Measurements from ENCODE around the gene EYS.
"Not testable (repeated sequence)": the region's sequence is repeated elsewhere in the genome, so short reads cannot be mapped to it uniquely, and the experiment has no call there.

The EYS gene

DNA sequence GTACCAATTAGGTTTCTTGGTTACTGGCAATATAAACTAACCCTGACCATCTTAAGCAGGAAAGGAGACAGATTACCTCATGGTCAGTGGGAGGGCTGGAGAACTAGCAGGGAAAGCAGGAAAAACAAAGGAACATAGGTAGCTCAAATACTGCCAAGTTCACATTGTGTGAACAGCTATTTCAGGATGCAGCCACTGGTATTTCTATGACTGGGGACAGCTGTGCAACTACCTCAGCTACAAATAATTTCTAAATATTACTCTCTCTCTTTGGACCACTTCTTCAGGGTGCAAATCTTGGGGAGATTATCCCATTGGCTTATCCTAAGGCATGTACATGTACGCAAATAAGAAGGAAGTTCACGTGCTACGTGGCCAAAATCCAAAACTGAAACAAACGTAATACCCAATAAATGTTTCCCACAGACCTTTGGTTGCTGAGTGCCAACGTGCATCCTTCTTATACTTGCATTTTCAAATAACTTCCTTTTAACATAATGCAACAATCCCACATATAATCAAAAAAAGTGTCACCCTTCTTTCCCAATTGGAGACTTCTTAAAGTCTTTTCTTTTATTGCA is 1890.5 kb downstream of the EYS start:
- in situ Hi-C loops (cut with MboI; ENCODE audit: low sequenced_read_pairs) = no loop called here

GRCh38 chr6:63814459-63814858 is 1892.6 kb downstream of the EYS start:
- in situ Hi-C loops (cut with MboI; ENCODE audit: low sequenced_read_pairs) = no loop called here

GRCh38 chr6:63813566-63814120 is 1893.4 kb downstream of the EYS start:
- in situ Hi-C loops (cut with MboI; ENCODE audit: low sequenced_read_pairs) = no loop called here

GRCh38 chr6:63808576-63808975 is 1898.5 kb downstream of the EYS start:
- in situ Hi-C loops (cut with MboI; ENCODE audit: low sequenced_read_pairs) = no loop called here

DNA sequence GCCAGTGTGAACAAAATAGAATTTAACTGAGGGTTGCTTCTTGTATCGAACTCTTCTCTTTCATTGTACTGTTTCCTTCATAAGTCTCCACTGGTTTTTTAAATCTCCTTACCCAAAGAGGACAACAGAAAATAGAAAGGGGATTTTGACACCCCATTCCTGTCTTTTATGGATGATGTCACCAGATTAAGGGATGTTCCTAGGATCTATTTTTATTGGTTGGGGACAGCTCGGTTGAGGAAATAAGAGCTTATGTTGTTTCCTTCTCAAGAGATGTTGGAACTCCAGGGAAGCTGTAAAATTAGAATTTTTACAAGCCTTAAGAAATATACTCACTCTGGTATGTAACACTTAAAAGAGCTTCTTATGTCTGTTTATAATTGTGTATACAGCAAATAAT is 1900.0 kb downstream of the EYS start:
- in situ Hi-C loops (cut with MboI; ENCODE audit: low sequenced_read_pairs) = no loop called here

DNA sequence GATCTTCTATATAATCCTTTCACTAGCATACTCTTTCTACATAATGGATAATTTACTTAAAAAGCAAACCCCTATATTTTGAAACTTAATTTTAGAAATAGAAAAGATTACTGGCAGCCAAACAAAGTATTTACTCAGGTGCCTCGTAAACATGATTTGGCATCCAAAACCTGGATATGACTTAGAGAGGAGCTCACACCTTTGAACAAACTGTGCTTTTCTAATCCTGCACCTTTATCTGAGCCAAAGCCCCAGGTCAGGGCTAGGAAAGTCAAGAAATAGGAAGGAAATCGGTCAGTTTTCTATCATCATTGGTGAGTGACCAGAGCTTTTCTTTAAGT is 1900.5 kb downstream of the EYS start:
- in situ Hi-C loops (cut with MboI; ENCODE audit: low sequenced_read_pairs) = no loop called here

DNA sequence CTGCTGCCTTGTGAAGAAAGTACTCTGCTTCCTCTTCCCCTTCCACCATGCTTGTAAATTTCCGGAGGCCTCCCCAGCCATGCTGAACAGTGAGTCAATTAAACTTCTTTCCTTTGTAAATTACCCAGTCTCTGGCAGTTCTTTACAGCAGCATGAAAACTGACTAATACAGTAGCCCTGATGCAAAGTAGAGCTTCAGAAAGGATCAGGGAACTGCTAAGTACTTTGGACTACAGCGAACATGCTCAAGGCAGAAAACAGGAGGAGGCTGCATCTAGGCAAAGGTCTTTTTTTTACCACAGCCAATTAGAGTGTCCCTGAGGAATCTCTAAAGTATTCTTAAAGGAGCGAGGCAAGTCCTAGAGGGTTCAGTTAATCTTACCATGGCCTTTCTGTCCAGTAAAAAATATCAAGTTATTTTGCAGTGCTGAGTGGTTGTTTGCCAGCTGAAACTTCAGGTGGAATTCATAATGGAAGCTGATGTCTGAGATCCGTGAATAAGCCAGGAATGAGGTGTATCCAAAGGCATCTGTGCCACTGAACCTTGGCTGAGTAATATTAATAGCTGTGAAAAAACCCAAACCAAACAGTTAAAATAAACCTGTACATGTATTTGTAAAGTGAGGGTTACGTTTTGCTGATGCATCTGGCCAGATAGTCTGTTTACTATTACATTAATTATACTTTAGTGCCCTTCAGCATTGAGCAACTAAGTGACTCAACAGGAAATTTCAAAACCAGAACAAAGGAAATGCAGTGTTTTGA is 1901.0 kb downstream of the EYS start:
- in situ Hi-C loops (cut with MboI; ENCODE audit: low sequenced_read_pairs) = no loop called here

- in situ Hi-C loops (cut with MboI; ENCODE audit: low sequenced_read_pairs) = no loop called here
These were observed 1901.7 kb downstream of the EYS start for GRCh38 chr6:63805345-63805744.

DNA sequence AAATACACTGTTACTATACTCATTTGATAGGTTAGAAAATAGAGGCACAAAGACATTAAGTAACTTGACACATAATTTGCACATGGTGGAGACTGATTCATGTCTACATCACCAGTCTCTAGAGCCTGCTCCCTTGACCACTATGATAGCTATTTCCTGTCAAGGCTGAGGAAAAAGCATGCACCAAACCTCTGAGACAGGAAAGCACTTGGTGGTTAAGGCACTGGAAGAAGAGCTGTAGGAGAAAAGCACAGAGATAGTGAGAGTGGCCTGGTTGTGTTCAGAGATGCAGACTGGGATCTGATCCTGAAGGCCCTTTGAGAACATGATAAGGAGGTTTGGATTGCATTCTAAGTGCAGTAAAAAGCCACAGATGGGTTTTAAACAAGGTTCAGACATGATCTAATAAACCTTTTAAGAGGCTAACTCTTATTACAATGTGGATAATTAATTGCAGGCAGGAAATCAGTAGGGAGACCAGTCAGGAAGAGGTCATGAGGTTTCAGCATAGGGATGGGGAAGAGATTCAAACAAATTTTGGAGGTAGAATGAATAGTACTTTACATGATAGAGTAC is 1902.6 kb downstream of the EYS start:
- in situ Hi-C loops (cut with MboI; ENCODE audit: low sequenced_read_pairs) = no loop called here

DNA sequence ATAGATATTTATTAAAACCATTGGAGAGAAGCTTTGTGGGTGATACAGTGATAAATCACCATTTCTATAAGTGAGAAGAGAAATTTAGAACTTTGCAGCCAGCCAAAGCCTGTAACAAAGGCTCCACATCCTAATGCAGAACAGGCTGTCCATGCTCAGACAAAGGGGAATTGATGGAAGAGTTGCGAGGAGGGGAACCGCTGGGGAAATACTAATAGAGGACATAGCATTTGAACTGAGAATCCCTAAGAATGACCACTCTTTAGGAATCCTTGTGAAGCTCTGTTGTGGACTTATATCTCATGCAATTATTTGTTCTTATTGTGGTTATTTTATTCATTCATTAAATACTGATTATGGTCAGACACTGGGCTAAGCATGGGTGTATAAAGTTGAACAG is 1903.7 kb downstream of the EYS start:
- in situ Hi-C loops (cut with MboI; ENCODE audit: low sequenced_read_pairs) = no loop called here

DNA sequence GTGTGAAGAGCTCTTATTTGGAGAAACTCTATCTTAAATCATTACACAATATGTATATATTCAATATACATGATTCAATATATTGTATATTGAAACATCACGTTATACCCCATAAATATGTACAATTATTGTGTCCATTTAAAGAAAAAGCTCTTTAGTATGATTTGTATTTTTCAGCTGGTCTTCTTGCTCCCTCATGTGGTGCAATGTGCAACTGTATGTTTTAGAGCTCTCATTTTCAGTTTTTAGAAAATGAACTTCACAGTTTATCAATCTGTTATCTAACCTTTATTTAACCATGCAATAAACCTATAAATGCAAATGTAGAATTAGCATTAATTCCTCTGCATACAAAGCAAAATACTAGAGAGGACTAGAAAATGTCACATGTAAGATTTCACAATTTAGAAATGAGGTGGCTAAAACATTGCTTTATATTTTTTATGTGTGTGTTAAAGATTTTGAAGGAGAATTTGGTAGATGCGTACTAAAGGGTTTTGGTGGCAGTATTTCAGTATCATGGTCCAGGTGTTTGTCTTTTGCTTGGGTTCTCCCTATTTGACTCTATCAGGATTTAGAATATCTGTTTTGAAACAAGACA is 1904.3 kb downstream of the EYS start:
- in situ Hi-C loops (cut with MboI; ENCODE audit: low sequenced_read_pairs) = no loop called here

GRCh38 chr6:63800386-63800785 is 1906.6 kb downstream of the EYS start:
- in situ Hi-C loops (cut with MboI; ENCODE audit: low sequenced_read_pairs) = not testable (repeated sequence)

- in situ Hi-C loops (cut with MboI; ENCODE audit: low sequenced_read_pairs) = no loop called here
These were observed 1907.2 kb downstream of the EYS start for GRCh38 chr6:63799813-63800212.

DNA sequence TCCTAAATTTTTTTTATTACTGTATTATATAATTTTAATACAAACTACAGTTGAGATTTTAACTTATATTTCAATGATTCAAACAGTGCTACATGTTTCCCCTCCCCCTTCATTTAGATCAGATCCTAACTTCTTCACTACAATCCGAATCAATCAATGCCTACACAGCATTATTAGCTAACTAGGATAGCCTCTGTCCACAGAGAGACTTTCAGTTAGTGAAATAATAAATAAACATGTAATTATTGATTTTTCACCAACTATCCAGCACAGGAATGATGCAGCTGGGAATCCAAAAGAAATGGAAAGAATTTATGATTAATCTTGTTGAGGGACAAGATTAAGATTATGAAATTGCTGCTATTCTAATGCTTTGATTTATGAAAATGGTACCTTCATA is 1907.7 kb downstream of the EYS start:
- in situ Hi-C loops (cut with MboI; ENCODE audit: low sequenced_read_pairs) = no loop called here

DNA sequence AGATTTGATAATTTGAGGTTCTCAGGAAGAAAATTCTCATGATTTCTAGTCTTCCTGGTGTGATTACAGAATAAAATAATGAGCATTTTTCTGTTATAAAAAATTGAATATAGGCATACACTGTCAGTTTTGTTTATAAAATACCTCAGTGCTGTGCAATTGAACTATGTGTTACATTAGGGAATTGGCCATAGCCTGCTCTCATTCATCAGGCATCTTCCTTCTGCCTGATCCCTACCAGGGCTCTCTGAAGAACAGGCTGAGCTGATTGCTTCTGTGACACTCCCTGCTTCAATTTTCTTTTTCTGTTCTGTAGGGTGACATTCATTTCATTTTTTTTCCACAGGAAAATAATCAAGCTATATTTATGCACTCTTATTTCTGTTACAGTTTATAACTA is 1908.6 kb downstream of the EYS start:
- in situ Hi-C loops (cut with MboI; ENCODE audit: low sequenced_read_pairs) = no loop called here

DNA sequence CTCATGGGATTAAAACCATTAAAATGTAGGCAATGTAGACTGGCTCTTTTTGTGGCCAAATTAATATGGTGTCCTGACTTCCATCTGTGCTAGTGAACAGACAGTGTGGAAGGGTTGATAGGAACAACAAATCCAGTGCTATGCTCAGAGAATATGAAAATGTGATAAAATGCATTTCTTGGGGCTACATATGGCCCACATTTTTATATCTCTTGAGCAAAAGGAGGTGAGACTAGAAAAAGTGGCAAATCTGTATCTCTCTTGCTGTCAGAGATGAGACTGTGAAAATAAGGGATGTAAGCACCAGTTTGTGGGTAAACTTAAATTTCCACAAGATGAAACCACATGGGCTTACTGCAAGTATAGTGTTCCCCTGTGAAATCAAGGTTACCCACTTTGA is 1909.3 kb downstream of the EYS start:
- in situ Hi-C loops (cut with MboI; ENCODE audit: low sequenced_read_pairs) = no loop called here

DNA sequence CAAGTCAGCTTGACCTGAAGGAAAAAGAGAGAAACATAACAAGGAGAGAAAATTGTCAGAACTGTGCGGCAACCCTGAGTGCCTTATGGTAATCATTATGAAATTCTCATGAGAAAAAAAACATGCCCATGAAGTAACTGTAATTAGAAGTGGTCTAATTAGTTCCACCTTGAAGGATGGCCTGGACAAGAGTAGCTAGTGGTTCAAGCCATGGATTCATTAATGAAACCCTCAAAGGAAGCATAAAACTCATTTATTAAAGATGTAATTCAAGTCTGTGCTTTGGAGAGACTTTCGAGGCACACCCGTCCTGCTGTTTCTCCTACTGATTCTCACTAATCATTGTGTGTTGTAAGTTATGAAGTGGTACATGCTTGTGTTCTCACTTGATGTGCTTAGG is 1911.2 kb downstream of the EYS start:
- in situ Hi-C loops (cut with MboI; ENCODE audit: low sequenced_read_pairs) = no loop called here

GRCh38 chr6:63795006-63795405 is 1912.0 kb downstream of the EYS start:
- in situ Hi-C loops (cut with MboI; ENCODE audit: low sequenced_read_pairs) = no loop called here

- in situ Hi-C loops (cut with MboI; ENCODE audit: low sequenced_read_pairs) = no loop called here
These were observed 1913.4 kb downstream of the EYS start for GRCh38 chr6:63793465-63794137.

DNA sequence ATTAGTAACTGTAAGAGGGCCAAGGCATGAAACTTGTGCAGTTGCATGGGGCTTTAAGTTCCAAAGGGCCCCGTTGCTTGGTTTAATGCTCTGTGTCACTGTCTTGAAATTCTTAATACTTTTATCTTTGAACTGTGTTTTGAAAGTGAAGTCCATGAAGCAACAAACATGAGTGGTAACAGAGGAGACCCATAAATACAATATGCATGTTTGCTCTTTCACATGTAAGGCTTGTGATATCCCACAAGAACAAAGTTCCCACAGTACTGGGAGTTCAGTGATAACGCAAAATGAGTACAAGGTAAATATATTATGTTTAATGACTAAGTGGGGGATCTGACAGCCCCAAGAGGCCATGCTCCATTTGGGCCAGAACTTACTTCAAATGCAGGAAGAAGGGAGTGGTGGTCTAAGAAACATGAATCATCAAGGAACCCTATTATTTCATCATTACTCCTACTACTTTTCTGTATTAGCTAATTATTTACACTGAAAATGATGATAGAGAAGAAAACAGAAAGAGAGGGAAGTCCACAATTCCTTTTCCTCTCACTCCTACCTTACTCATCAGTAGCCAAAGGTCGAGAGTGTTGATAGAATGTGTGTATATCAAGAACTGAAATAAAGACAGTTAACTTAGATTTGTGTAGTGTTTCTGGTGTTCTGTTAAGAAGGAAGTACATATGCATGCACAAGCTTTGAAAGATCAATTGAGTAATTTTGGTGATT is 1914.1 kb downstream of the EYS start:
- in situ Hi-C loops (cut with MboI; ENCODE audit: low sequenced_read_pairs) = no loop called here

DNA sequence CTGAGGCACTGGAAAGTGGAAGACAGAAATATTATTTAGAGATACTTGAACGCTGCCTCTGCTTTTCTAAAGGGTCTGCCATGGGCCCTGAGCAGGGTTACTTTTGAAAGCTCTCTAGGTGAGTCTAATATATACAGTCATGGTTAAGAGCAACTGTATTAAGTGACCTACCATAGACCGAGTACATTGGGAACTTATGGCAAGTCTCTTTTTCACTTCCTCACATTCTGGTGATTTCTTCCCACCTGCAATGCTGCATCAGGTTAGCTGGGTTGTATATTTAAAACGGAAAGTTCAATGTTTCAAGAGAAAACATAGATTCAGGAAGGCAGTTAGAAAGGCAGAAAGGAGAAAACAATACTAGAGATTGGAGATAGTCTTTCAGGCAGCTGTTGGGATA is 1916.7 kb downstream of the EYS start:
- in situ Hi-C loops (cut with MboI; ENCODE audit: low sequenced_read_pairs) = no loop called here
